ENCODE data around the gene ZNF385B. TPM values are rescaled to one million over a fixed set of nuclear protein-coding genes. Genes with fewer than 3 reads are reported as not detected.

ZNF385B gene
- total and polyA plus RNA-seq, 5 donors from 2014 or later, result not detected

DNA sequence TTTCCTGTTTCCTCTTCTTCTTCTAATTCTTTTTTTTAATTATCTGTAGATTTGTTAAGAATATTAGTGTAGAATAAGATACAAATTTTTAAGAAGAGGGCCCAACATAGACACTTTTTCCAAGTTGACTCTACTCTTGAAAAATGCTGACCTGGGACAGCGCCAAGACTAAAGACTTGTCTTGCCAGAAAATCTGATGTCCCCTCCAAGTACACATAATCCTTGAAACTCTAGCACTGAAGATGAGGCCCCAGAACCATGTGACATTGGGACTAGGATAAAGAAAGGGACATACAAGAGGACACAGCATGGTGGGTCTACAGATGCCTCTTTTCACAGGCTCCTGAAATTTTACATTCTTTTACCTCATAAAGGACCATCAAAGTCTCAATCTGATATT is 325.2 kb downstream of the ZNF385B start:
- no peaks in the 10 kb centered on the region for H3K4me1 Mint-ChIP-seq
- H3K4me3 Mint-ChIP-seq, result no peak overlapping the region
- no peaks in the 10 kb centered on the region for H3K4me1 ChIP-seq (ENCODE audit: control insufficient read depth, insufficient read depth, low read length, poor library complexity, severe bottlenecking)
- no peak overlapping the region for H3K27ac ChIP-seq (ENCODE audit: insufficient read depth, low read length, poor library complexity, severe bottlenecking)
- H3K9me3 ChIP-seq (ENCODE audit: control insufficient read depth in 2 of 2, low read length in 2 of 2), result no peaks in the 10 kb centered on the region
- H3K27ac Mint-ChIP-seq, result no peak overlapping the region
- H3K9me3 Mint-ChIP-seq, result peaks cover 0 to 6% (median 2%) of the 10 kb centered on the region in 7 donors
- DNase-seq (no peak), ATAC-seq (ENCODE audit: low read depth in 2 of 2) (no peak)
- H3K4me3 ChIP-seq (ENCODE audit: low read depth, low read length), result no peak overlapping the region
- H3K36me3 Mint-ChIP-seq, result no peaks in the 10 kb centered on the region
- H3K27me3 Mint-ChIP-seq, result peaks cover 4% of the 10 kb centered on the region
- H3K27me3 ChIP-seq (ENCODE audit: control insufficient read depth, insufficient read depth, low read length), result no peaks in the 10 kb centered on the region
- no peaks in the 10 kb centered on the region for H3K36me3 ChIP-seq (ENCODE audit: control insufficient read depth, insufficient read depth, low read length)

DNA sequence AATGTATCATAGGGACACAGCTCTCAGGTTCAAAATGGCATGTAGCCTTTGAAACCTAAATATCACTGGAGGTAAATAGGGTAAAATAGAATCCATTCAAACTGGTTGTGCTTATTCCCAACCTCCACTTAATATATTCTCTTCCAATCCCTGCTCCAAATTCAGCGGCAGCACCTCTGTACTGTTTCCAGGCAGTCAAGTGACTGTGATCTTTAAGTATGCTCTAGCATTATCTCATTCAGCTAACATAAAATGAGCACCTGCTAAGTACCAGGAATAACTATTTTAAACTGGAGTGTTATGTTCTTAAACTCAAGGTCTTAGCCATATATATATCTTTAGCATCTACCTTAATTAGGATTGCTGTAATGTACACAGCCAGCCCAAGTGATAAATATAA is 327.5 kb downstream of the ZNF385B start:
- Mint-ChIP-seq H3K27ac (no peak overlapping the region), H3K27me3 (peaks cover 4% of the 10 kb centered on the region), H3K4me1 (no peaks in the 10 kb centered on the region), H3K4me3 (no peak overlapping the region), H3K36me3 (no peaks in the 10 kb centered on the region), H3K9me3 (peaks cover 0 to 4% (median 0%) of the 10 kb centered on the region in 7 donors)
- H3K27ac ChIP-seq (ENCODE audit: insufficient read depth, low read length, poor library complexity, severe bottlenecking), result no peak overlapping the region
- ATAC-seq (ENCODE audit: low read depth in 2 of 2), result no peak
- no peaks in the 10 kb centered on the region for H3K9me3 ChIP-seq (ENCODE audit: control insufficient read depth in 2 of 2, low read length in 2 of 2)
- no peak overlapping the region for H3K4me3 ChIP-seq (ENCODE audit: low read depth, low read length)
- H3K4me1 ChIP-seq (ENCODE audit: control insufficient read depth, insufficient read depth, low read length, poor library complexity, severe bottlenecking), result no peaks in the 10 kb centered on the region
- no peak for DNase-seq
- no peaks in the 10 kb centered on the region for H3K27me3 ChIP-seq (ENCODE audit: control insufficient read depth, insufficient read depth, low read length)
- no peaks in the 10 kb centered on the region for H3K36me3 ChIP-seq (ENCODE audit: control insufficient read depth, insufficient read depth, low read length)

DNA sequence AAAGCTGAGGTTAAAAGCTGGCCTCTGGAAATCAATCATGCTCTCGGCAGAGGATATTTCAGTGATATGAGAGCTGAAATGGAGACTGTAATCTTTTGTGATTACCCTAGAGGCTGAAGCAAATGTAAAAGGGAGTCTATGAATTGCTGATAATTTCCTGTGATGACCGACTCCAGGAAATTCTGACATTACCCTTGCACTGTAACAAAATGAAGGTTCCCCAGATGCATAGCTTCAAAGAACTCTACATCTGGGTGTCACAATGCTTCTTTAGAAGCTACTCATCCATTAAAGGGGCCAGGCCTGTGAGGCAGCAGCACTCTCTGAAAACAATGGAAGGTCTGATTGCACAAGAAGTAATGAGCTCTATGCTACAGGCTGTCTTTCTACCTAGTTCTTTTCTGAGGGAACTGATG is 328.5 kb downstream of the ZNF385B start:
- no peak overlapping the region for H3K27ac Mint-ChIP-seq
- H3K36me3 Mint-ChIP-seq, result no peaks in the 10 kb centered on the region
- no peak for DNase-seq

DNA sequence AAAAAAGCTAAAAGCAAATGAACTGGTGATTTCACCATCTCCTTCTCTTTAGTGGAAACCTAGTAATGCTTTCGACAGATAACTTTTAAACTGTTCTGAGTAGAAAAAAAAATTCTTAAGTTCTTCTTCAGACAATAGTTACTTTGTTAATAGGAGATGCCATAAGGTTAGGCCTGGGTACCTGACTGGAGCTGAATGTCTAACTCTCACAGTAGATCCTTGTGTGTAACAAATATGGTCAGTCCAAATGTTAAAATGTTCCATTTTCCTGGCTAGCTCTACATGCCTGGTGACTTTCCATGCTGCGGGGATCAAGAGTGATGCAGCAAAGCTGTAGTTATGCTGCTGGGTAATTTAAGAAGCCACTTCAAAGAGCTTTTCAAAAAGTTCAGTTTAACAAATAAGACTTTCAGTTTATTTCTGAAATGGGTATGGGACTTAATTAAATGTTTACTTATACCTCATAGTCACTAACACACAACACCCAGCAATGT is 332.8 kb downstream of the ZNF385B start:
- Histone ChIP-seq H3K4me3 (ENCODE audit: low read depth, low read length) (no peak overlapping the region), H3K36me3 (ENCODE audit: control insufficient read depth, insufficient read depth, low read length) (no peaks in the 10 kb centered on the region), H3K27me3 (ENCODE audit: control insufficient read depth, insufficient read depth, low read length) (no peaks in the 10 kb centered on the region), H3K4me1 (ENCODE audit: control insufficient read depth, insufficient read depth, low read length, poor library complexity, severe bottlenecking) (no peaks in the 10 kb centered on the region), H3K27ac (ENCODE audit: insufficient read depth, low read length, poor library complexity, severe bottlenecking) (no peak overlapping the region), H3K9me3 (ENCODE audit: control insufficient read depth in 2 of 2, low read length in 2 of 2) (no peaks in the 10 kb centered on the region)
- Mint-ChIP-seq H3K4me1 (no peaks in the 10 kb centered on the region), H3K27ac (no peak overlapping the region), H3K4me3 (no peak overlapping the region), H3K36me3 (no peaks in the 10 kb centered on the region), H3K9me3 (peaks cover 0 to 4% (median 0%) of the 10 kb centered on the region in 7 donors), H3K27me3 (peaks cover 4% of the 10 kb centered on the region)
- DNase-seq, result no peak
- no peak for ATAC-seq (ENCODE audit: low read depth in 2 of 2)

More for the DNA sequence above, 328.5 kb downstream of the ZNF385B start:
- Histone ChIP-seq H3K9me3 (ENCODE audit: control insufficient read depth in 2 of 2, low read length in 2 of 2) (no peaks in the 10 kb centered on the region), H3K4me1 (ENCODE audit: control insufficient read depth, insufficient read depth, low read length, poor library complexity, severe bottlenecking) (no peaks in the 10 kb centered on the region), H3K27ac (ENCODE audit: insufficient read depth, low read length, poor library complexity, severe bottlenecking) (no peak overlapping the region), H3K27me3 (ENCODE audit: control insufficient read depth, insufficient read depth, low read length) (no peaks in the 10 kb centered on the region), H3K36me3 (ENCODE audit: control insufficient read depth, insufficient read depth, low read length) (no peaks in the 10 kb centered on the region), H3K4me3 (ENCODE audit: low read depth, low read length) (no peak overlapping the region)
- Mint-ChIP-seq H3K4me3 (no peak overlapping the region), H3K27me3 (peaks cover 4% of the 10 kb centered on the region), H3K9me3 (peaks cover 0 to 4% (median 0%) of the 10 kb centered on the region in 7 donors), H3K4me1 (no peaks in the 10 kb centered on the region)
- no peak for ATAC-seq (ENCODE audit: low read depth in 2 of 2)

DNA sequence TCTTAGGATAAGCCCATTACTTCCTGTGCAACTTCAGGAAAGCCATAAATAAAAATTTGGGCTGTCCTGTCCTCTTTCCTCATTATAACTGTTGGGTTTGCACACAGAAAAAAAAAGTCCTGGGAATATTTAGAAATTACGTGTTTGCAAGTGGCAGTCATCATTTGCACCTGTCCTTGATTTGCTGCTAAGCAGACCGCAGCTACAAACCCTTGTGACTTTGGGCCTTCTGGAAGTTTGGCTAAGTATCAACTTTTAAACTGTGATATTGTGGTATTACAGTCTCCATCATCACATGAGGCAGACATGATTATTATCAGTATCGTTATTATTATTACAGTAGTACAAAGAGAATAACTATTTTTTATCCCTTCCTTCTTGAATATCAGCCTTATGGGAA is 336.1 kb downstream of the ZNF385B start:
- Mint-ChIP-seq H3K4me3 (no peak overlapping the region), H3K36me3 (no peaks in the 10 kb centered on the region), H3K27me3 (no peaks in the 10 kb centered on the region), H3K4me1 (no peaks in the 10 kb centered on the region), H3K27ac (no peak overlapping the region), H3K9me3 (peaks cover 0 to 1% (median 0%) of the 10 kb centered on the region in 7 donors)
- H3K36me3 ChIP-seq (ENCODE audit: control insufficient read depth, insufficient read depth, low read length), result no peaks in the 10 kb centered on the region
- H3K4me3 ChIP-seq (ENCODE audit: low read depth, low read length), result no peak overlapping the region
- no peaks in the 10 kb centered on the region for H3K4me1 ChIP-seq (ENCODE audit: control insufficient read depth, insufficient read depth, low read length, poor library complexity, severe bottlenecking)
- ATAC-seq (ENCODE audit: low read depth in 2 of 2), result no peak
- H3K27me3 ChIP-seq (ENCODE audit: control insufficient read depth, insufficient read depth, low read length), result no peaks in the 10 kb centered on the region
- no peaks in the 10 kb centered on the region for H3K9me3 ChIP-seq (ENCODE audit: control insufficient read depth in 2 of 2, low read length in 2 of 2)
- DNase-seq, result no peak
- H3K27ac ChIP-seq (ENCODE audit: insufficient read depth, low read length, poor library complexity, severe bottlenecking), result no peak overlapping the region

DNA sequence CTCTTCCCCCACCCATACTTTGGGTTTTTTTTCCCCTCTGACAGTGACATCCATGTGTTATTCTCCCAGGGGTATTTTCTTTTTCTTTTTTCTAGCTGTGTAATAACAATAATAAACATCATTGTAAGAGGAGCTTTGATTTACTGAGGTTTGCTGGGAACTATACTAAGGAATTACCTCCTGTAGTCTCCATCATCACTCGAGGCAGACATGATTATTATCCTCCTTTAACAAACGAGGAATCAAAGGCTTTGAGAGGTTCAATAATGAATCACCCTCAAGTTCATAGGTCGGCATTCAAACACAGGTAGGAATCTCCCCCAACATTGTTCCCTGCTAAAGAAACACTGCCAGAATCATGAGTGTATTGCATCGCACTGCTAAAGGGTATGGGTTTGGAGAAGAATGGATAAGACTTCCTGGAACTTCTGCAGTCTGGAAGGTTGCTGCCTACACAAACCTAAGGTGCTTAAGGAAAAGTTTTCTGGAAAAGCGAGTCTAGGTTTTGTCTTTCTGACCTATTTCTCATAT is 336.5 kb downstream of the ZNF385B start:
- H3K9me3 ChIP-seq (ENCODE audit: control insufficient read depth in 2 of 2, low read length in 2 of 2), result no peaks in the 10 kb centered on the region
- no peaks in the 10 kb centered on the region for H3K27me3 Mint-ChIP-seq
- H3K27ac ChIP-seq (ENCODE audit: insufficient read depth, low read length, poor library complexity, severe bottlenecking), result no peak overlapping the region
- H3K36me3 Mint-ChIP-seq, result no peaks in the 10 kb centered on the region
- no peaks in the 10 kb centered on the region for H3K36me3 ChIP-seq (ENCODE audit: control insufficient read depth, insufficient read depth, low read length)
- ATAC-seq (ENCODE audit: low read depth in 2 of 2) (no peak), DNase-seq (no peak)
- no peaks in the 10 kb centered on the region for H3K4me1 Mint-ChIP-seq
- H3K4me1 ChIP-seq (ENCODE audit: control insufficient read depth, insufficient read depth, low read length, poor library complexity, severe bottlenecking), result no peaks in the 10 kb centered on the region
- peaks cover 0 to 1% (median 0%) of the 10 kb centered on the region in 7 donors for H3K9me3 Mint-ChIP-seq
- no peak overlapping the region for H3K4me3 Mint-ChIP-seq
- H3K27ac Mint-ChIP-seq, result peak overlapping the region in 1 of 3 donors; percentile 29
- no peak overlapping the region for H3K4me3 ChIP-seq (ENCODE audit: low read depth, low read length)
- H3K27me3 ChIP-seq (ENCODE audit: control insufficient read depth, insufficient read depth, low read length), result no peaks in the 10 kb centered on the region

DNA sequence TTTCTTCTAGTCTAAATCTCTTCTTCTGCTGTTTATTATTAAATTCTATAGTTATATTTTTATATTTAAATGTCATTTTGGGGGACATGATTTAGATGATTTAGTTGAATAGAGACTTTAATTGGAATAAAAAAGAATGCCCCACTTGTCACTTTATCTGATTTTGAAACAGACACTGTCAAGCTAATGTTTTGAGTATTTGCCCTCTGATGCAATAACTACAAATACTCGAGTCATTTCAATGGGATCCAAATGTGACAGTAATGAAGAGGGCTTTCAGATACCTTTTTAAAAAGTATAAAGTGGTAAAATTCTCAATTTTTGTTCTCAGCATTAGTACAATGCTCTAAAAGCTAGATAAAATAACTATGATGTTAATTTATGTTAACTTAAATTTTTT is 339.5 kb downstream of the ZNF385B start:
- Mint-ChIP-seq H3K9me3 (peaks cover 0 to 1% (median 0%) of the 10 kb centered on the region in 7 donors), H3K27ac (no peak overlapping the region), H3K4me3 (no peak overlapping the region), H3K4me1 (no peaks in the 10 kb centered on the region), H3K36me3 (no peaks in the 10 kb centered on the region), H3K27me3 (peaks cover 5% of the 10 kb centered on the region)
- Histone ChIP-seq H3K9me3 (ENCODE audit: control insufficient read depth in 2 of 2, low read length in 2 of 2) (no peaks in the 10 kb centered on the region), H3K4me1 (ENCODE audit: control insufficient read depth, insufficient read depth, low read length, poor library complexity, severe bottlenecking) (no peaks in the 10 kb centered on the region), H3K27ac (ENCODE audit: insufficient read depth, low read length, poor library complexity, severe bottlenecking) (no peak overlapping the region), H3K27me3 (ENCODE audit: control insufficient read depth, insufficient read depth, low read length) (no peaks in the 10 kb centered on the region), H3K4me3 (ENCODE audit: low read depth, low read length) (no peak overlapping the region), H3K36me3 (ENCODE audit: control insufficient read depth, insufficient read depth, low read length) (no peaks in the 10 kb centered on the region)
- ATAC-seq (ENCODE audit: low read depth in 2 of 2), result no peak
- DNase-seq, result no peak

DNA sequence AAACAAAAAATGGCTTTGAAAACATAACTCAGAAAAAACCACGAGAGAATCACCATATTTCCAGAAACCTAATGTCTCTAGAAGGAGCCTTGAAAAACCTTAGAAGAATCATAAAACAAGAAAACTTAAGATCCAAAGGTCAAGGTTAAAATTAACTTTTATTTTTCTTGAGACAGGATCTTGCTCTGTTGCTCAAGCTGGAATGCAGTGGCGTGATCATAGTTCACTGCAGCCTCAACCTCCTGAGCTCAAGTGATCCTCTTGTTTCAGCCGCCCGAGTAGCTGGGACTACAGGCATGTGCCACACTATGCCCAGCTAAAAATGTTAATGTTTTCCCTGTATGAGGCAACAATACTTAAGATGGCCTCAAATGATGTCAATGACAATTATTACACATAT is 342.6 kb downstream of the ZNF385B start:
- Mint-ChIP-seq H3K27me3 (peaks cover 5% of the 10 kb centered on the region), H3K36me3 (no peaks in the 10 kb centered on the region), H3K27ac (no peak overlapping the region), H3K9me3 (peaks cover 0 to 1% (median 0%) of the 10 kb centered on the region in 7 donors), H3K4me1 (no peaks in the 10 kb centered on the region), H3K4me3 (no peak overlapping the region)
- no peaks in the 10 kb centered on the region for H3K27me3 ChIP-seq (ENCODE audit: control insufficient read depth, insufficient read depth, low read length)
- H3K4me3 ChIP-seq (ENCODE audit: low read depth, low read length), result no peak overlapping the region
- H3K36me3 ChIP-seq (ENCODE audit: control insufficient read depth, insufficient read depth, low read length), result no peaks in the 10 kb centered on the region
- H3K4me1 ChIP-seq (ENCODE audit: control insufficient read depth, insufficient read depth, low read length, poor library complexity, severe bottlenecking), result no peaks in the 10 kb centered on the region
- H3K27ac ChIP-seq (ENCODE audit: insufficient read depth, low read length, poor library complexity, severe bottlenecking), result no peak overlapping the region
- no peak for DNase-seq
- no peak for ATAC-seq (ENCODE audit: low read depth in 2 of 2)
- H3K9me3 ChIP-seq (ENCODE audit: control insufficient read depth in 2 of 2, low read length in 2 of 2), result no peaks in the 10 kb centered on the region
